8988T (cell line): ENCODE measurements around the gene PNMA8B.
"Not testable (repeated sequence)": the region's sequence is repeated elsewhere in the genome, so short reads cannot be mapped to it uniquely, and the experiment has no call there.

Experiments
- DNase-seq: peaks from one replicate; pipeline ENCODE4 v3.0.0; 2011

The PNMA8B gene

DNA sequence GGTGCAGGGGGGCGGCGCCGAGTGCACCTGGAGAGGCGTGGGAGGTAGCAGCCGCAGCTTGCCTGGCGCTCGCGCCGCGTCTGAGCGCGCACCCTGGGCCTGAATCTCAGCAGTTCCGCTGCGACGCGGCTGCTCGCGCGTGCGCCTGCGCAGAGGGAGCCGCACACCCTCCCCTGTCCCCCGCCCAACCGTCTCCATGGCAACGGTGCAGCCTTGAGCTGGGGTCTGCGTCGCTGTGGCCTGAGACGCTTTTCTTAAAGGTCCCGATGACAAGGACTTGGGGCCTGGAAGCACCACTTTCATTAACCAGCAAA is at the start of gene PNMA8B:
Gene PNMA8B (minus strand): TSS at position 82 of the 314 bp plus-strand sequence. CDS start 402 bp downstream, outside the sequence.
- DNase-seq = no peak

DNA sequence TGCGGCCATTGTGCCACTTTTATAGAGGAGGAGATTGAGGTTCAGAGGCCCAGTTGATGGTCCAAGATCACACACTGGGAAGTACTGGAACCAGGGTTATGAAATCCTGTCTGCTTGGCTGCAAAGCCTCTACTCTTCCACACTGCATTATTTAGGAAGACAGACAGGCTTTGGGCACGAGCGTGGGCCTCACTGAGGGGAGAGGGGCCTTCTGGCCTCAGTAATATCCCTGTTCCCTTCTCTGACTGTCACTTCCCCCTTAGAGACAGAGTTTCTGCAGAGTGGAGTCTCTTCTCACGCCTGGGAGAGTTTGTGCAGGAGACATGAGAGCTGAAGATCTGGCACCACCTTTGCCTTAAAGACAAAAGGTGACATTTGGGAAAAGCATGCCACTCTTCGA is 49.0 kb upstream of the PNMA8B start:
- DNase-seq = no peak

GRCh38 chr19:46542428-46543230 is 47.0 kb upstream of the PNMA8B start:
- peak; percentile 24 for DNase-seq

DNA sequence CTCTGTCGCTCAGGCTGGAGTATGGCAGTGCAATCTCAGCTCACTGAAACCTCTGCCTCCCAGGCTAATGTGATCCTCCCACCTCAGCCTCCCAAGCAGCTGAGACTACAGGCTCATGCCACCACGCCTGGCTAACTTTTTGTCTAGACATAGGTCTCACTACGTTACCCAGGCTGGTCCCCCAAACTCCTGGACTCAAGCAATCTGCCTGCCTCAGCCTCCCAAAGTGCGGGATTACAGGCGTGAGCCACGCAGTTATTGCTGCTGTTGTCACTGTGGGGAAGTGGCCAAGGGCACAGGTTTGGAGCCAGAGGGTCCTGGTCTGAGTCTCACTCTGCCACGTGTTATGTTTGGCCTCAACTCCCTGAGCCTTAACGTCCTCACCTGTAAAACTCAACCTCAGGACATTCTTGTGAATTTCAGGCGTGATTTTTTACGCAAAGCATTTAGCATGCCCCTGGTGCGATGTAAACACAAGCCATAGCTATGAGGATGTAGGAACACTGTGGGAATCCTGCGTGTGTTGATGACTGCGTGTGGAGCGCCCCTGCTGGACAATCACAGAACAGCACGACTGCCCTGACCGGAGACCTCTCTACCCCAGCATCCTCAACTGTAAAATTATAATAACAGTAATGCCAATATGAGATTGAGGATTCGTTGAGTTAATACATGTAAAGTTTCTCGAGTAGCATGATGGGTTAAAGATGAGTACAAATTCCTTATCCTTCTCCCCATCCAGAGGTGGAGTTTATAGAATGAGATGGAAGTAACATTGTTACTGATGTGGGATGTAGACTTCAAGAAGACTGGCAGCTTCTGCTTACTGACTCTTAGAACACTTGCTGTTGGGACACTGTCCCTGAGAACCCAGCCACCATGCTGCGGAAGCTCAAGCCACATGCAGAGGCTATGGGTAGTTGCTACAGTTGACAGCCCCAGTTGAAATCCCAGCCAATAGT is 41.8 kb upstream of the PNMA8B start:
- DNase-seq = no peak

DNA sequence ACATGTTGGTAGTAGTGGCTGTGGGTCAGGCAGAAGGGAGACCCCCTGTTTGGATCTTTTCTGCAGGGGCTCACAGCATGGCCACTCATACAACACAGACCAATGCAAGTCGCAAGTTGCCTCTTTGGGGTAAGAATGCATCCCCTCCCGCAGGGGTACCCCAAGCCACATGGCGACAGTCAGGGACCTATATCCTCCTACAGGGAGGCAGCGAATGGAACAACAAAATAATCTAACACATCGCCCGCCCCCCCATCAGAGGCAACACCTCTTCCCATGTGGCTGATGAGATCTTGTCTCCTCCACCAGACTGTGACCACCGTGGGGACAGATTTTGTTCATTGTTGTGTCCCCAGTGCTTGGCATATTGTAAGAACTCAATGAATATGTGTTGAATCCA is 40.7 kb upstream of the PNMA8B start:
- no peak for DNase-seq

DNA sequence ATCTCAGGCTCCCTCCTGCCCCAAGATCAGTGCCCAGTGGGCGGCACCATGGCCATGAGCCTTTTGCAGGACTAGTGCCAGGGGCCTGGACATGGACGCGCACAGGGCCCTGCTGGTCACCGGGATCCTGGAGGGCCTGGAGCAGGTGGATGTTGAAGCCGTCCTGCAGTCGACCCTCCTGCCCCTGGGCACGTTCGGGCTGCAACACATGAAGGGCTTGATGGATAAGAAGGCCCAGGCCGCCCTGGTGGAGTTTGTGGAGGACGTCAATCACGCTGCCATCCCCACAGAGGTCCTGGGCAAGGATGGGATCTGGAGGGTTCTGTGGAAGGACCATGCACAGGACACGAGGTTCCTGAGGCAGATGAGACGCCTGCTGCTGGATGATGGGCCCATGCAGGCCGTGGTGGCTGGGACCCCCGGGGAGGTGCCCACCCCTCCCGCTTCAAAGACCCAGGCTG is 38.0 kb upstream of the PNMA8B start:
- no peak for DNase-seq

GRCh38 chr19:46533078-46533620 is 37.5 kb upstream of the PNMA8B start:
- DNase-seq = no peak

- DNase-seq = peak; percentile 24
Observed at GRCh38 chr19:46530636-46531035, 35.0 kb upstream of the PNMA8B start.

DNA sequence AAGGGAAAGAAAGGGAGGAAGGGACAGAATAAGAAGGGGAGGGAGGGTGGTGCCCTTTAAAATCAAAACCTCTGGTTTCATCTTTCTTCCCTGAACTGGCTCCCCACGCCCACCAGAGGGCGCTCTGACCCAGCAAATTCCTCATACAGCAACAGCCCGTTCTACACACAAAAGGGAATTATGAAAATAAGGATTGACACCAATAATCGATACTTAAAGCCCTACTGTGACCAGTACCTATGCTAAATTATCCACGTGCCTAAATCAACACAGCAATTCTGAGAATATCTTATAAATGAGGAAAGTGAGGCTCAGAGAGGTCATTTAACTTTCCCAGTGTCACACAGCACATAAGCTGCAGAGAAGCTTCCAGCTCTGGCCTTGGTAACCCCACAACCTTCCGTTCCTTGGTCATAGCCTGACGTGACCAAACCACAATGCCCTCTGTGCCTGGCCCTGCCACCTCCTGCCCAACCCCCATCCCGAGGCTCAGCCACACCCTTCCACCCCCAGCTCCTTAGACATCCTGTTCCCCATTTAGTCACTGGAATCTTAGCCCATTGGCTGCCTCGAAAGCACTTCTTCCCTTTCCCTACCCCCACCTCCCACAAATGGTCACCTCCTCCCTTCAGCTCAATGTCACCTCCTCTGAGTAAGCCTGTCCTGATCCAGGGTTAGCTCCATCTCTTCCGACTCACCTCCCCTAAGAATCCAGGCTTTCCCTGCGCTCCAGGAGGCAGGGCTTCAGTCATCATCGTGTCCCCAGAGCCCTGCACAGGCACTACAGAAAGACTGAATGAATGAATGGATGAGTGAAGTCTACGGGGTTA is 34.2 kb upstream of the PNMA8B start:
- peak; percentile 30 for DNase-seq

DNA sequence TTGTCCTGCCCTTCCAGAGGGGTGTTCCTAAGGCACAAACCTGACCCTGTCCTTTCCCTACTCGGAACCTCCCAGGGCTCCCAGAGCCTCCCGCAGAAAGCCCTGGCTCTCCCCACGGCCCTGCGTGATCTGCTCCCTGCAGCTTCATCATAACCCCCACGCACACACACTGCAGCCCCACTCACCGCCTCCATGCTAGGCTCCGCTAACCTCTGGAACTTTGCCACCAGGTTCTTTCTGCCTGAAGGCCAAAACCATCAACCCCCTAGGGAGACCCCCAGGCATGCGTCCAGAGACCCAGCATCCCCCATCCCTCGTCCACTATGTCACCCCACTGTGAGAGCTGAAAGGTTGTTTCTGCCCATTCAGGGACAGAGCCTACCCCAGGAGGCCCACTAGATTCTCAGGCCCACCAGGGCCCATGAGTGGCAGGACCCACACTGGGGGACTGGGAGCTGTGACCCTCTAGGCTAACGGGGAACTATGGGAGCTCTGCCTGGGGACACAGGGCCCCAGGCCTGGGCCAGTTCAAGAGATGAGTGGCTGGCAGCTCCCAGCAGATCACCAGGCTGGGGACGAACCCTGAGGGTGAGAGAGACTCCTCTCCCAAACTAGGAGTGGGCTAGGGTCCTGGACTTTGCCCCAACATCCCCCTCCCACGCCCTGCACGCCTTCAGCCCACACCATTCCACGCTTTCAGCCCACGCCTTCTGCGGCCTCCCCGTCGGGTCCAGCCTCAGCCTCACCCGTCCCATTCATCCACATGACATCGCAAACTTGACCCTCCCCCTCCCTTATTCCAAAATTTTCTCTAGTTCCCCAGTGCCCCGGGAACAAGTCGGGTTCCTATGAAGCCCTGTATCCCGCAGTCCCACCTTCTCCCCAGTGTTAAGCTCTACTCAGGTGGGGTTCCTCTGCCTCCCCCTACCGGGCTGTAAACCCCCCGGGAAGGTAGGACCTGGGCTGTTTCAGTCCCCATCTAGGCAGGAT is 33.2 kb upstream of the PNMA8B start:
- DNase-seq = no peak

DNA sequence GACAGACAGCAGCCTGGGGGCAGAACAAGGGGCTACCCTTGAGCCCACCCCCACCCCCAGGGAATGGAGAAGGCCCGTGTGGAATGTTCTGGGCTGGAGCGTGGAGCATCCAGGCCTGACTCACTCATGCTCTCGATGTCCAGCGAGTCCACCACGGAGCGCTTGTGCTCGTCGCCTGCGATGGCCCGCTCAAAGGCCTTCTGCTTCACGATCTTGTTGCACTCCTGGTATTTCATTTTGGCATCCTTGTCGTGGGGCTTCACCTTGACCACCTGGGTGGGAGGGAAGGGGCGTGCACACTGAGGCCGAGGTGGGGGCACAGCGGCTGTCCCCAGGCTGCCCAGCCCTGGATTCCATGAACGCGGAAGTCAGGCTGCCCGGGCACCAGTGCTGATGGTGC is 31.1 kb upstream of the PNMA8B start:
- not testable (repeated sequence) for DNase-seq

DNA sequence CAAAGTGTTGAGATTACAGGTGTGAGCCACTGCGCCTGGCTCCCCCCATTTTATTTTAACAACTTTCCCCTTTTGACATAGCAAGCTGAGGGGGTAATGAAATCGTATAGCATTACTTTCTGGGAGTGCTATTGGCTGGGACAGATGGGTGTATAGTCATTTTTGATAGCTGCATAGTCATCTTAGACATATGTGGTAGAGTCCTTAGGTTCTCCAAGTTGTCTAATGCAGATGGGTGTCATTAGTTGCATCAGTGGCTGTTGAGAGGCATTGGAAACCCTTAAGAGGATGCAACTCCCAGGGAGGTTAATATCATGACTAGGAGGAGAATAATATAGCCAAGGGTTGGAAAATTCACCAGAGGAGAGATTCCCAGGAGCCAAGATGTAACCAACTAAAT is 28.6 kb upstream of the PNMA8B start:
- no peak for DNase-seq

DNA sequence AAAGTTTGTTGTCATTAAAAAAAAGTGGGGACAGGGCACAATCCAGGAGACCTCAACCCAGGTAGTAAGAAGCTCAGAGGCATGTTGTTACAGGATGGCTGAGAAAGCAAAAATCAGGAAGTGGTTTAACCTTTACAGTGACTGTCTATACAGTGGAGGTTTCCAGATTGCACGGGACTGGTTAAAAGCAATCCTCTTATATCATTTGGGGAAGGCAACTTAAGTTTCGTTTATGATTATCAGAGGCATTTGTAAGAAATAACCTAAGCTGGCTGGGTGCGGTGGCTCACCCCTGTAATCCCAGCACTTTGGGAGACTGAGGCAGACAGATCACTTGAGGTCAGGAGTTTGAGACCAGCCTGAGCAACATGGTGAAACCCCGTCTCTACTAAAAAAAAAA is 27.3 kb upstream of the PNMA8B start:
- DNase-seq = not testable (repeated sequence)

GRCh38 chr19:46521241-46521868 is 25.7 kb upstream of the PNMA8B start:
- no peak for DNase-seq

DNA sequence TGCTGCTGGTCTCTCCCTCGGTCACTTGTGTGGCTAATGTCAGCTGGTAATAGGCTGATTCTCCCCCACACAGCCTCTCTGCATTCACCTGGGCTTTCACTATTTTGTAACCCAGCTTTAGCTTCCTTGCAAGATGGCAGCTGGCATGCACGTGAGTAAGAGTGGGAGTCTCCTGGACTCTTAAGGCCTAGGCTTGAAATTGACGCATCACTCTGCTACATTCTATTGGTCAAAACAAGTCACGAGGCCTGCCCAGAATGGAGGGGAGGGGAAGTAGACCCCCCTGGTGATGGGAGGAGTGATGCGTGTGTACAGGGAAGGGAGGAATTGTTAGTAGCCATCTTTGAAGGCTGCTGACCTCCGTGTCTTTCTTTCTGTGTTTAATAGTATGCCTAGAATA is 24.9 kb upstream of the PNMA8B start:
- no peak for DNase-seq

DNA sequence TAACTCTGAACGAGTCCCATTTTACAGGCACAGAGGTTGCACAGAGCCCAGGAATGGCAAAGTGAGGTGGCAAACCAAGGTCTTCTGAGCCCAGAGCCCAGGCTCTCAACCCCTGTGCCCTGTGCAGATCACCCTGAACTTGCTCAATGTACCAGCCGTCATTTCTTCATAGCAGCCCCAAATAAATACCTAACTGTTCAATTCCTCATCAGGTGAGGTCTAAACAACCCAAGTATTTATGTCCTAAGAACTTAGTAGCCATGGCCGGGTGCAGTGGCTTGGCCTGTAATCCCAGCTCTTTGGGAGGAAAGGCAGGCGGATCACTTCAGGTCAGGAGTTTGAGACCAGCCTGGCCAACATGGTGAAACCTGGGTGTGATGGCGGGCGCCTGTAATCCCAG is 21.8 kb upstream of the PNMA8B start:
- DNase-seq = no peak

DNA sequence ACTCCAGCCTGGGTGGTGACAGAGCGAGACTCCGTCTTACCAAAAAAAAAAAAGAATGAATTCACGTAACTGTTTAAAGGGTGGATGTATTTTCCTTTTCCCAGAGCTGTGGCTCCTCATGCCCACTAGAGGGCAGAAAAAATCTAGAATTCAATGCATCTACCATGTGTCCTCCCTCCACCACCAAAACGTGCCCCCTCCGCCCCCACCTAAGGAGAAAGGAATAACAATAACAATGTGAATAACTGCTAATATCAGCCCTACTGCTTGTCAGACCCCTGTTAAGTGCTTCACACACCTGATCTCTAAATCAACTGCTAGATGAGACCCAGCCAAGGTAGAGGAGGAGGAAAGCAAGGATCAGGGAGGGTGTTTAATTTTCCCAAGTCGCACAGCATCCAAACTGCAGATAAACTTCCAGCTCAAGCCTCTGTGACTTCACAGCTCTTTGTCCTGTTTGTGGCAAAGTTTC is 20.2 kb upstream of the PNMA8B start:
- DNase-seq = peak; percentile 42

GRCh38 chr19:46515290-46515609 is 19.6 kb upstream of the PNMA8B start:
- no peak for DNase-seq

DNA sequence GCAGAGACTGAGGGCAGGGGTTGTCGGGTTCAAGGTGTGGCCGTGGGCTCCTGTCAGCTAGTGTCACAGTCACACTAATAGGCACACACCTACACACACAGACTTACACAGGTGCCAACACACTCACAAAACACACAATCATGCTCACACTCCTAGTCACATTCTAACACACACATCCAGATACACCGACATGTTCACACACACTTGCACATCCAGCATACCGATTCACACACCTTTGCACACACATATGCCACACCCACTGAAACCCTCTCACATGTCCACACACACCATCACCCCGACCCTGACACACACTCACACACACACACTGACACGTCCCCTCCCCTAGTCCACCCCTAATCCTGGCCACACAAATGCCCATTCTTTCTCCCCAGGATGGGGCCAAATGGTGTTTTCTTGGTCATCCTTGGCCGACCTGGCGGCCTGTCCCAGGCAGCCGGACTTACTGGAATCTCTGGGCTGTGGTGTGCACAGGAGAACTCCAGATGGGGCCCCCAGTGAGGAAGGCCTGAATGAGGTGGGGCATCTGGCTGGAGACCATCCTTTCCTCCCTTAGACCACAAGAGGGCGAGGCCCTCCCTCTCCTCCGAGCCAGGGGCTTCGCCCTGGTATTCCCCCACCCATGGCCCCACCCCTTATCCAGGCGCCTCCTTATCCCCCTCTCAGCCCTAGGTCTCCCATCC is 19.1 kb upstream of the PNMA8B start:
- no peak for DNase-seq
